22Rv1 (cell line): ENCODE data around the gene ASTN2.

Source experiments
- CTCF ChIP-seq: fragments of 450-650 bp; IDR thresholded peaks from 2 replicates; pipeline ENCODE4 v1.5.1; 2017; ENCODE audit warnings: mild to moderate bottlenecking
- ZFX ChIP-seq: fragments of 450-650 bp; IDR thresholded peaks from 2 replicates; pipeline ENCODE4 v1.6.1; 2017; ENCODE audit warnings: antibody characterized with exemption, borderline replicate concordance

- TF ChIP-seq CTCF (no peak), ZFX (no peak)
Observed at GRCh38 chr9:116506685-116507084, 908.2 kb downstream of the ASTN2 start.
